ENCODE results near the gene PLPP4. TPM values are rescaled to one million over a fixed set of nuclear protein-coding genes. Genes with fewer than 3 reads are reported as not detected.

PLPP4 gene
- not detected for total RNA-seq
- not detected for polyA plus RNA-seq (2013, experiment 1 of 2)
- not detected for polyA plus RNA-seq (2013, experiment 2 of 2)
- 0 to 0.16 (median 0) reads per million in 172 experiments for total RNA-seq

DNA sequence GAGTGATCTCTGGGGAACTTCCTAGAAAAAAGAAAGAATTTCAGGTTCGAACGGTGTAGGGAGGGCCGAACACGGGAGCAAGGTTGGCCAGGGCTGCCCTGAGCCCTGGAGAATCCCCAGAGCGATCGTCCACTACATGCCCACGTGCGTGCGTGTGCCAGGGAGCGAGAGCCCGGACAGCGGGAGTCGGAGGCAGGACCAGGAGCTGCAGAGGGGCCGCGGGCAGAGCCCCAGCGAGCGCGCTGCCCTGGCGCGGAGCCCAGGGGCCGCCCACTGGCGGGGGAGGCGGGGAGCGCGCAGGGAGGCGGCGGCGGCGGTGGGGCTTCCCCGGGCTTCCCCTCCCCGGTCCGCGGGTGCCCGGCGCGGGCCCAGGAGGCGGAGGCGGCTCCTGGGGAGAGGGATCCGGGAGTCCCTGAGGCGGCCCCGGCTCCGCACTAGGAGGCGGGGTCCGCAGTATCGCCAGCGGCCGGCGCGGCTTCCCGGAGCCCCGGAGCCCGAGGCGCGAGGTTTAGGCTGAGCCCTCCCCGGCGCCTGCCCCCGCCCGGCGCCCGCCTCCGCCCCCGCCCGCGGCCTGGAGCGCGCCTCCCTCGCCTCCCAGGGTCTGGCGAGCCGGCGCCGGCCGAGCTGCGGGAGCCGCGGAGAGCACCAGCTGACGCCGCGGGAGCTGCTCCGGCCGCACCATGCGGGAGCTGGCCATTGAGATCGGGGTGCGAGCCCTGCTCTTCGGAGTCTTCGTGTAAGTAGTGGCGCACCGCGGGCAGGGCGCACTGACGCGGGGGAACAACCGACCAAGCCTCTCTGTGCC, at the start of gene PLPP4:
Gene PLPP4 (plus strand): TSS at position 602 of the 805 bp plus-strand sequence. CDS start 79 bp downstream, at position 681.
- CTCF ChIA-PET: no interaction called here

DNA sequence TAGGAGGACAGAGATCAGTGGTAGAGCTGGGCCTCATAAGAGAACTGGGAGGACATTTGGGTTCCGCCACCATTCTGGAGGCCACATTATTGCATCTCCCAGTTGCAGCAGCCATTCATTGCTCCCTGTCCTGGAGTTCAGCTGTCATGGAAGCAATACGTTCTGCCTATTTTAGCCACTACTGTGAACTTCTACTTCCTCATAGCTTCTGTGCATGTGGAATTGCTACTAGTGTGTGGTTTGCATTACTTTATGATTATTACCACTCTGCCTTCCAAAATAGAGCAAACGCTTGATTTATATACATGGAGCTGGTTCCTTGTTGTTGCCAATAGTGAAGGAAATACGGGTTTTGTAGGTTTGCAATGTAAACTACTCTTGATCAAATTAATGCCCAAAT, 47.2 kb upstream of the PLPP4 start:
- Mint-ChIP-seq H3K27me3 (peaks cover 6% of the 10 kb centered on the region), H3K27ac (no peak overlapping the region), H3K36me3 (ENCODE audit: low read depth) (no peaks in the 10 kb centered on the region), H3K9me3 (peaks cover 2% of the 10 kb centered on the region), H3K4me1 (ENCODE audit: low read depth) (no peaks in the 10 kb centered on the region), H3K4me3 (no peak overlapping the region)
- DNase-seq (no peak), ATAC-seq (ENCODE audit: poor library complexity) (no peak)
- Histone ChIP-seq H3K27ac (ENCODE audit: low read depth in 1 of 2, low read length in 2 of 2) (no peak overlapping the region), H3K36me3 (ENCODE audit: insufficient read depth, low read length) (no peaks in the 10 kb centered on the region), H3K9me3 (ENCODE audit: control insufficient read depth in 1 of 2, insufficient read depth in 1 of 2, low read length in 2 of 2) (no peaks in the 10 kb centered on the region), H3K27me3 (ENCODE audit: control insufficient read depth in 1 of 2, insufficient read depth in 2 of 2, low read length in 2 of 2) (no peaks in the 10 kb centered on the region), H3K4me1 (ENCODE audit: insufficient read depth, low read length) (no peaks in the 10 kb centered on the region), H3K4me3 (ENCODE audit: low read length) (no peak overlapping the region)
- intact Hi-C loops (cut with DNase I, micrococcal nuclease): no loop called here
- TF ChIP-seq CTCF (IDR thresholded peaks at IDR 0.05): no peak
- POLR2A ChIA-PET: no interaction called here
- CTCF ChIA-PET: no interaction called here

More for the DNA sequence above, at the start of gene PLPP4:
- H3K4me3 Mint-ChIP-seq: no peak within 1 kb of the TSS
- DNase-seq (peak in 1 of 14 experiments; percentile 2), ATAC-seq (ENCODE audit: poor library complexity) (no peak)
- Histone ChIP-seq H3K4me3 (ENCODE audit: low read length) (no peak within 1 kb of the TSS), H3K9me3 (ENCODE audit: control insufficient read depth in 1 of 2, insufficient read depth in 1 of 2, low read length in 2 of 2) (peaks cover 0 to 19% of the 10 kb centered on the region in 2 experiments), H3K27me3 (ENCODE audit: control insufficient read depth in 1 of 2, insufficient read depth in 2 of 2, low read length in 2 of 2) (peaks cover 28 to 32% of the 10 kb centered on the region in 2 experiments), H3K36me3 (ENCODE audit: insufficient read depth, low read length) (no peaks in the 10 kb centered on the region), H3K27ac (ENCODE audit: low read depth in 1 of 2, low read length in 2 of 2) (no peak within 1 kb of the TSS), H3K4me1 (ENCODE audit: insufficient read depth, low read length) (no peaks in the 10 kb centered on the region)
- POLR2A ChIA-PET: no interaction called here
- no peak within 1 kb of the TSS for H3K27ac Mint-ChIP-seq
- peaks cover 60% of the 10 kb centered on the region for H3K27me3 Mint-ChIP-seq
- H3K36me3 Mint-ChIP-seq (ENCODE audit: low read depth): no peaks in the 10 kb centered on the region
- no peaks in the 10 kb centered on the region for H3K9me3 Mint-ChIP-seq
- TF ChIP-seq CTCF (IDR thresholded peaks at IDR 0.05): no peak
- H3K4me1 Mint-ChIP-seq (ENCODE audit: low read depth): no peaks in the 10 kb centered on the region
- intact Hi-C loops (cut with DNase I, micrococcal nuclease): no loop called here

DNA sequence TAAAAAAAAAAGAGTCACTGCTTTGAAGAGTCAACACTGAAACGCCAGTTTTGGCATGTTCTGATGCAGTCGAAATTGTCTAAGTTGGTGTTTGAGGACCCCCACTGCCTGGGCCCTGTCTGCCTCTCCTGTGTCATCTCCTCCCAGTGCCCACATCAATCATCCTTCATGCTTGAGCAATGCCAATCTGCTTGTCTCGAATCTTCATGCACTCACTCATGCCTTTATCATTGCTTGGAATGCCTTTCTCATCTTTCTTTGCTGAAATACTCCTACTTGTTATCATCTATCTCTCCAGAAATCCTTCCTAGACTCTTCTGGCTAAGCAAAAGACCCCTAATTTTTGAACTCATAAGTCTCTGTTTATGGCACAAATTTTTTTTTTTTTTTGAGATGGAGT, 42.1 kb upstream of the PLPP4 start:
- Histone ChIP-seq H3K9me3 (ENCODE audit: control insufficient read depth in 1 of 2, insufficient read depth in 1 of 2, low read length in 2 of 2) (no peaks in the 10 kb centered on the region), H3K36me3 (ENCODE audit: insufficient read depth, low read length) (no peaks in the 10 kb centered on the region), H3K4me1 (ENCODE audit: insufficient read depth, low read length) (no peaks in the 10 kb centered on the region), H3K27me3 (ENCODE audit: control insufficient read depth in 1 of 2, insufficient read depth in 2 of 2, low read length in 2 of 2) (no peaks in the 10 kb centered on the region), H3K4me3 (ENCODE audit: low read length) (no peak overlapping the region), H3K27ac (ENCODE audit: low read depth in 1 of 2, low read length in 2 of 2) (no peak overlapping the region)
- intact Hi-C loops (cut with DNase I, micrococcal nuclease): no loop called here
- CTCF ChIA-PET: no interaction called here
- Mint-ChIP-seq H3K27ac (no peak overlapping the region), H3K4me1 (ENCODE audit: low read depth) (no peaks in the 10 kb centered on the region), H3K4me3 (no peak overlapping the region), H3K9me3 (peaks cover 2% of the 10 kb centered on the region), H3K27me3 (no peaks in the 10 kb centered on the region), H3K36me3 (ENCODE audit: low read depth) (no peaks in the 10 kb centered on the region)
- no peak for TF ChIP-seq CTCF (IDR thresholded peaks at IDR 0.05)
- DNase-seq: no peak
- ATAC-seq (ENCODE audit: poor library complexity): no peak
- POLR2A ChIA-PET: no interaction called here

All from CD4-positive, alpha-beta T cell (primary cell).